NCI-H345 (cell line): Measurements from ENCODE around the gene SENP1.

ENCODE experiments used
- DNase-seq: peaks from one replicate; lab custom pipeline; 2025; lab: John Stamatoyannopoulos, UW

Gene SENP1

GRCh38 chr12:48067250-48067938 is 38.5 kb downstream of the SENP1 start:
- DNase-seq, result no peak

- no peak for DNase-seq
These were observed 40.8 kb downstream of the SENP1 start for GRCh38 chr12:48065041-48065440.

- DNase-seq, result no peak
These were observed 42.3 kb downstream of the SENP1 start for GRCh38 chr12:48063530-48063929.

DNA sequence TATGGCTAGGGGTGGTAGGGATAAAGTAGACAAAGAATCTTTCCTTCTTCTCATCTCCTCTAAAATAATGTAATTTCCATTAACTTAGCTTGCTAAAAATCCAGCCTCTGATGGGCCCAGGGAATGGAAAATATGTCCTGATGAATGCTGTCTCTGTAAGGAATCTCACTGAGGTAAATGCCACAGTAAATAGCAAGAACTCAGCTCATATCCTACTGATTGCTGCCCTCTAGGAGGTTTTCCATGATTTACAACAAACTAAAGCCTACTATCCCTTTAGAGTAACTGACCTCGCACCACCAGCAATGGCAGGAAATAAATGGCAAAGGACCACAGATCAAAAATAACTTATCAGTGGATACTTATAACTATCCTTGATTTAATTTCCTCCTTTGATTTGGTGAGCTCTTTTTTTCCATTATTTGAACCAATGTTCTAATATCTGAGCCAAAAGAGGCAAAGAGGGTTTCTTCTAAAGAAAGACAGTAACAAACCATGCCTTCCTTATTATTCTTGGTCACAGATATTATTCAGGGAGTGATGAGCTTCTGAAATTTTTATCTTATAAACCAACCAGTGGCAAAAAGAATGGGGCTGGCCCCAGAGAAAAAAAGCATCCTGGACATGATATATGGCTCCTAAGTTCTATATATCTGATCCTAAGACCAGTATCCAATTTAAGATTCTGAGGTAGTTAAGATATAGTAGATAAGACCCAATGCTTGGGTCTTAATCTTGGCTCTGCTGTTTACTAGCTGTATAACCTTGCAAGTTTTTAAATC is 43.8 kb downstream of the SENP1 start:
- no peak for DNase-seq

GRCh38 chr12:48060474-48060873 is 45.4 kb downstream of the SENP1 start:
- DNase-seq, result no peak

GRCh38 chr12:48058771-48059170 is 47.1 kb downstream of the SENP1 start:
- DNase-seq, result no peak

- DNase-seq, result no peak
These were observed 50.7 kb downstream of the SENP1 start for GRCh38 chr12:48054955-48055821.

DNA sequence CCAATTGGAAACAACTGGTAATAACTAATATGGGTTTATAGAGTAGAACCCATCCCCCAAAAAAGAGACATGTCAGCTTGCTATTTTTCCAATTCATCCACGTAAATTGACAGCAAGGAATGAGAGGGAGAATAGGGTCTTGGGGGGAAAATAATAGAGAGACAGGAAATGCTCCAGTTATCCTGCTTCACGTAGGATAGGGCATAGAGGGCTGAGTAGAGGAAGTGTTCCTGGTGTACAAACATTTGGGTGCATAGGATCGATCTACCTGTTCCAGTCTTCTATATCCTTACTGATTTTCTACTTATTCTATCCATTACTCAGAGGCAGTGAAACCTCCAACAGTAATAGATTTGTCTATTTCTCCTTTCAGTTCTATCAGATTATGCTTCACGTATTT is 52.0 kb downstream of the SENP1 start:
- DNase-seq, result no peak

DNA sequence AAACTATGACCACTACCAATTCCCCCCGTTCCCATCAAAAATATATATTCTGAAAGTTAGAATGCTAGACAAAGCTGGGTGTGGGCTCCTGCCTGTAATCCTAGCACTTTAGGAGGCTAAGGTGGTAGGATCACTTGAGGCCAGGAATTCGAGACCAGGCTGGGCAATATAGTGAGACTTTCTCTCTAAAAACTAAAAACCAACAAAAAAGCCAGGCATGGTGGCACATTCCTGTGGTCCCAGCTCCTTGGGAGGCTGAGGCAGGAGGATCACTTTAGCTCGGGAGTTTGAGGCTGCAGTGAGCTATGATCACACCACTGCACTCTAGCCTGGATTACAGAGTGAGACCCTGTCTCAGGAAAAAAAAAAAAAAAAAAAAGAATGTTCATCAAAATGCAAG is 52.8 kb downstream of the SENP1 start:
- DNase-seq, result no peak

- no peak for DNase-seq
These were observed 54.2 kb downstream of the SENP1 start for GRCh38 chr12:48051681-48052080.

GRCh38 chr12:48050174-48050573 is 55.7 kb downstream of the SENP1 start:
- DNase-seq, result no peak

- DNase-seq, result no peak
These were observed 59.8 kb downstream of the SENP1 start for GRCh38 chr12:48045965-48046518.

GRCh38 chr12:48045061-48045846 is 60.6 kb downstream of the SENP1 start:
- DNase-seq, result no peak

- DNase-seq, result no peak
These were observed 61.5 kb downstream of the SENP1 start for GRCh38 chr12:48044396-48044795.

DNA sequence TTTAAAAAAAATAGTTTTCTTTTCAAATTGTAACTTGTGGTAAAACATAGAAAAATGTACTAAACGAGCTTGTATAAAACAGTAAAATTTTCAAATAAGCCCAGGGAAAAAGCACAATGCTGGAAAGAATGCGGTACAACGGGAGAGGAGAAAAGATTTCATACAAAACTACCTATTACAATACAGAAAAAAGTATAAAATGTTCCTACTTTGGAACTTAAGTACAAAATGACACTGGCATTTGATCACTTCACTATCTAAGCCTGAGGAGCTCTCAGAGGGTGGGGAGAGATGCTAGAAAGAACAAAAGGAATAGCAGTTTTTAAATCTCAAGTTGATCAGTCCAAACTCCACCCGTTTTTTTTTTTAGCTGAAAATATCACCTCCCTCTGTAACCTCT is 62.1 kb downstream of the SENP1 start:
- DNase-seq, result no peak

DNA sequence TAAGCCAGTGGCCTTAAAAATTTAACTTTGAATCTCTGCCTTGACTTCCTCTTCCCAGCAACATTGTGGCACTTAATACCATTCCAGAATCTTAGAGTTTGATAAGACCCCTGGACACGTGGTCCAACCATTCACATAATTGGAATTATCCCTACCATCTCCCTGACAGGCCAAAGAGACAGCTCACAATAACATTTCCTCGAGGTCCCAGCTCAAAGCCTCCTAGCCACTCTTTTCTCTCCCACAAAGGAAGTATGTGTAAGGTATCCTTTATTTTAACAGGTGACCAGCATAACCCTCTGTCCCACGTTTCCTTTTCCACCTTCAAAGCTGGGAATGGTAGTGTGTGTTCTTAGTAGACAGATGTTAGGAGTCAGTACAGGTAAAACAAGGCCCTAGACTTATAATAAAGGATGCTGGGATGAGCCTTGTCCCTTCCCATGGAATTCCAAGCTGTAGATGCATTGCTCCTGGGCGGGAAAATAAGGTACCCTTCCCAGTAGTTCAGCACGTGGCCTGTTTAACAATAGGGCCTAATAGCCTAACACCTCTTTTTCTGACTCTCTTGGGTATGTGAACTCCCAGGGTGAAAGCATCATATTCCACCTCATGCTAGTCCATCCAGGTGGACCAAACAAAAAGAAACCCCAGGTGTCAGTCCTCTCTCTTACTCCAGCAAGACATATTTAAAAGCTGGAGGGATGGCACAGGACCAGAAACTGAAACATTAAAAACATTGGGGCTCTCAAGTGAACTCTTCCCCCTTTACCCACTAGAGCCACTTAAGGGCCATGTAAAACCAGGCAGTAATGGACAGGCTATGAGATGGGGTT is 64.1 kb downstream of the SENP1 start:
- DNase-seq, result no peak

- DNase-seq, result no peak
These were observed 65.5 kb downstream of the SENP1 start for GRCh38 chr12:48040354-48040753.

- no peak for DNase-seq
These were observed 66.7 kb downstream of the SENP1 start for GRCh38 chr12:48039151-48039550.

DNA sequence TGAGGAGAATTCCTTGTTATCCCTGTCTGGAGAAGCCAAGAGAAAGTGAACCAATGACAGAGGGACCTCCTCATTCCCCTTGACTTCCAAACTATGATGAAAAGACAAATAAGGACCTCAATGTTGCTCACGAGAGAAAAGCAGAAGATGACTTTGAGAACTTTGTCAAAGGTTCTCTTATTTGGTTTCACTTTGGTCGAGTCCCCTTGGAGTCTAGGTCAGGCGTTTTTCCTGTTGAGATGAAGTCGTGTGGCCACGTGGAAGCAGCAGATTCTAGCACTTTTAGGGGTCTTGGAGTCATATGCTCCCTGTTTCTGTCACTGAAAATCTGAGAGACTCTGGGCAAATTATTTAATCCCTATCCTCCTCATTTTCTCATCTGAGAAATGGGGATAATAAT is 67.8 kb downstream of the SENP1 start:
- DNase-seq, result no peak

- no peak for DNase-seq
These were observed 68.5 kb downstream of the SENP1 start for GRCh38 chr12:48037267-48037915.
